Raji (cell line): ENCODE data around the gene ALG14.

Experiments
- POLR2A ChIP-seq: IDR thresholded peaks from 2 replicates; pipeline ENCODE4 v1.6.1; 2011; ENCODE audit warnings: low read depth, low read length, control low read depth; ENCODE audit not compliant: insufficient read depth

ALG14 gene

DNA sequence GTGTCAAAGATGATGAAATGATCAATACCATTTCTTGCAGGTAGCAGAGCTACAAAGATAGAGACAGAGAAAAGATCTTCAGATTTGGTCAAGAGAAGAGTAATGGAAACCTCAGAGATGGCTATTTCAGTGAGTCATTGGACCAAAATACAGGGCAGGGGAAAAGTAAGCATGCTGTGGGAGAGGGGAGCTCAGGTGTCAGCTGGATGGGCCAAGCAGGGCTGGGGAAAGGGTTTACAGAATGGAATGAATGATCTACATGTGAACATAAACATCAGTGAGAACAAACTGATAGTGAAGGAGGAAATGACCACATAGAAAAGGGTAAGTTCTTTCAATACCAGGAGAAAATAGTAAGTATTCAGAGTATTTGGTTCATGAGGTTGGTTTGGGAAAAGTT is 84.4 kb downstream of the ALG14 start:
- TF ChIP-seq POLR2A: no peak

DNA sequence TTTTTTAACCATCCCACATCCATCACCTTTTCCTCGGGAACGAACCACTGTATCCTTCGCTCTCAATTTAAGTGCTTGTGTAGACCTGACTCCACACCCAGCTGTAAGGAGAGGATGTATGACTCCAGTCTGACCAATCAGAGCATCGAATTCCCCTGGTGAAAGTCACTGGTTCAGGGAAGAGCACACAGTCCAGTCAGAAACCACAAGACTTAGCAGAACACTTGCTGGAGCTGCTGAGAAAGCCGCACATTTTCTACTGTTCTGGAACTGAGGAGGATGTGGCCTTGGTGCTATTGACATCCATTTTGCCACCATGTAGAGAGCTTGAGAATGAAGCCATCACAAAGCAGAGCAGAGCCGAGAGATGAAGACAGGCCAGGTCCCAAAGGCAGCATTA is 86.0 kb downstream of the ALG14 start:
- no peak for TF ChIP-seq POLR2A

DNA sequence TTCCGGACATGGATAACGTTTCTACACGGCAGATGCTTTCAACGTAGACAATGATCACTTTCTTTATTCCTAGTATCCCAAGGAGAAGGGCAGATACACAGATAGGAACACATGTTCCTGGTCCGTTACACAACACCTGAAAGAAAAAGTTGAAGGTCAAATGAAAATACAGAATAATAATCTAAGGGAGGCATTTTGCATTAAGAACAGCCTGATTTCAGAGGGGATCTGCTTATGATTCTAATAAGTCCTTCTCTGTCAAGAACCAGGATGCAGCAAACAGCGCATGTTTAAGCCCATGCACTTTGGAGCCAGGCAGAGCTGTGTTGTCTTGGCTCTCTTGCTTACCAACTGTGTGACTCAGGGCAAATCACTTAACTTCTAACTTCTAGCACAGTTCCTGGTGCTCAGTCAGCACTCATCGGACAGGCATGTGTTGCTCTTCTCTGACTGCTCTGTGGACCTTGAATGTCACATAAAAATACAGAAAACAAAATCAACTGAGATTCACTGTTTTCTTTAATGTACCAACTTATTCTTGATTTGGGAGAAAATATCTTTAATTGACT is 89.5 kb downstream of the ALG14 start:
- TF ChIP-seq POLR2A: no peak

DNA sequence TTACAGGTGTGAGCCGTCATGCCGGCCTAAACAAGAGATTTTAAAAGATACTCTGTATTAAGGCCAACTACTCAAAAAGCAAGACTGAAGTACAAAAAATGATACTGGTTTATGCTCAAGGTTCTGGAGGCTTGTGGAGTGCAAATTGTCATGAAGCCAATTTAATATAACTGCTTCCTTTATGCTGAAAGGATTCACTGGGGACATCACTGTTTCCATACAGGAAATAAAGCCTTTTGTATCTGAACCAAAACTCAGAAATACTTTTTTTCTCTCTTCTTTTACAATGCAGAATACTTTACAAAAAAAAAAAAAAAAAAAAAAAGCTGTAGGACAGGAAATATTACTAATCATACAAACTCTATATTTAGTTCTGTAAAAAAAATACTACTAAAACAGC is 90.4 kb downstream of the ALG14 start:
- no peak for TF ChIP-seq POLR2A

DNA sequence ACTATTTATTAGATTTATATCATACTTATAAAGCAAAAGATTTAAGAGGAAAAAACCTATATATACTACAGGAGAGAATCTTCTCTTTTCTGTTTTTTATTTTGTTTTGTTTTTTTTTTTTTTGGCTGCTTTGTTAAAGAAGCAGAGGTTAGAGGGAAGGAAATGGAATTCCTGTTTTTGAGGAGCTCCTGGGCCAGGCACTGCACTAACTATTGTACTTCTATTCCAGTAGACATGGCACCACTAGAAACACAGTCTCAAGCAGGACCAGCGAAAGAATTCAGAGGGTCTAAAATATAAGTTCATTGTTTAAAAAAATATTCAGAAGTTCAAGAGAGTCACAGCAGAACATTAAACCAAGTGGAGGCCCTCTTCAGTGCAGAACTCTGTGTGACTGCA is 91.2 kb downstream of the ALG14 start:
- TF ChIP-seq POLR2A: no peak

DNA sequence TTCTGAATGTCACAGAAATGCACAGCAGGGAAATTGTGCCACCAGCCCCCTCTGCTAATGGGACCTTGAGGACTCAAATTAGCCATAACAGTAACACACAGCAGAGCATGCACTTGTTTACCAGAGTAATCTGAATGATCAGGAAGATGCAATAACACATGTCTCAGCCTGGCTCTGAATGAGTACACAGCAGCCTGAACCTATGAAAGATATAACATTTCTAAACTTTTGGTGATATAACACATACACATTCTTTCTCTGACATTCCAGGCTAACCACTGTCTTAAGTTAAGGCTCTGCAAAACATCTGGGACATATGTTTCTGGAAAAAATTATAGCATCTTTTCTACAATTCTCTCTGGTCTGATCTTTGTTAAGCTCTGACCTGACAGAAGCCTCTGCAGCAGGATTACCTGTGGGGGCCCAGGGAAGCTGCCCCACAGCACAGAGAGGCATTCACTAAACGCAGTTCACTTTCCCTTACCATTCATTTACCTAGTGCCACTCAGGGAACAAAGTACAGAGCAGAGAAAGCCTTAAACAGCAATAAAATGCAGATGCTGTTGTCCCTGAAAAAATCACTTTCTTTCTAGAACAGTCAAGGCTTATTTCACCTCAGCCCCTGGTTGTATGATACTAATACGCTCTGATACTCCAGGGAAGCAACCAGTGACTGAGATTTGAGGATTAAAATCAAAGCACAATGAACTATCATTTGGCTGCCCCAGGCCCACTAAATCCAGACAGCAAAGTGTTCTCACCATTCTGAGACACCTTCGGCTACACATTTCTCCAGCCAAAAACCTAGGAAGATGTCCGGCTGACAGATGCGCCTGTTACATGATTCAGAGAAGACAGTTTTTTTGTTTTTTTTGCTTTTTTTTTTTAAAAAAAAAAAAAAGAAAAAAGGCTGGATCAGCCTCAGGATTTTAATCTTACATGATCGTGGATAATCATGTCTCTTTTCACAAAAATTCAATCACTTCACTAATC is 91.9 kb downstream of the ALG14 start:
- no peak for TF ChIP-seq POLR2A

DNA sequence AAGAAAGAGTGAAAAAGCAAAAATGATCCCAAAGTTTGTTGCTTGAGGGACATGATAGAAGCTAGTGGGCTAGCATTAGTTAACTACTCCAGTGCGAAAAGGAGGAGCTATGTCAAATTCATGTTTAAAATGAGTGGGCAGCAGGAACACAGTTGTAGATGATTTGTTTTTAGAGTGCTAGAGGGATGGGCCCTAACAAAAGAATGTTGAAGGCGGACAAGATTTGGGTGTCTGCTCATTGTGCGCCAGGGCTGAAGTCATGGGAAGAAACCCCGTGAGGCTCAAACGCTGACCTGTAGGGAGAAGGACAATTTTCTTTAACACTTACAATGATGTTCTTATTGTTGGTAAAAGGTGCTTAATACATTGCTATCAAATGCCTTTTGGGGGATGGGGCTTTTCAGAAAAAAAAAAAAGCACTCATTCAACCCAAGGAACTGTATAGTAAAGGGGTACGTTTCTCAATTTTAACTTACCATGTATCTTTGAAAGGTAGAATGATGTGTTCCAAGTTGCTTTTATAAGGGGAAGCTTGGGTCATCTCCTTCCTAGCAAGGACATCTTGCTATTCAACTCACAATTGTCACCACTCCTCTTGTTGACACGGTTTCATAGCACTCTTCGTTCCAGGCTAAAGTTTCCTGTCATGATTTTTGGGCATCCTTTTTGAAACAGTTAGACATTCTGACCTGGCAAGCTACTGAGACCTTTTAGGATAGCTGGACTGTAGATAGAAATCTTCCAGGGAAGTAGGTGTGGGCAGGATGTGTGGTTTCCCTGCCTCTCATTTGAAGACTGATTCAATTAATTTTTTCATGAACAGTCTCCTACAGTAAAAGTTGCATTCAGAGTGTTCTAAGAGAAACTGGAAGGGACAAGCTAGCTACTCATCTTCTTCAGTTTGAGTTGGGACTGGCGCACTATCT is 92.8 kb downstream of the ALG14 start:
- no peak for TF ChIP-seq POLR2A

DNA sequence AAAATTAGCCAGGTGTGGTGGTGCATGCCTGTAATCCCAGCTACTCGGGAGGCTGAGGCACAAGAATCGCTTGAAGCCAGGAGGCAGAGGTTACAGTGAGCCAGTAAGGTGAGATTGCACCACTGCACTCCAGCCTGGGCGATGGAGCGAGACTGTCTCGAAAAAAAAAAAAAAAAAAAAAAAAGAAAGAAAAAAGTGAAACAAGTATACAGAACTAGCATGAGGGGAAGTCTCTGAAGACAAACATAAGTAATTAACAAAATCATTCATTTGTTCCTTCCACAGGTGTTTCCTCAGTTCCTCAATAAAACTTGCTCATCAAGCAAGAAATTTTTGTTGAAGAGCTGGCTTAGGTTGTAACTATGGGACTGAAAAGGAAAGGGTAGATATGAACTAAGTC is 93.6 kb downstream of the ALG14 start:
- no peak for TF ChIP-seq POLR2A

DNA sequence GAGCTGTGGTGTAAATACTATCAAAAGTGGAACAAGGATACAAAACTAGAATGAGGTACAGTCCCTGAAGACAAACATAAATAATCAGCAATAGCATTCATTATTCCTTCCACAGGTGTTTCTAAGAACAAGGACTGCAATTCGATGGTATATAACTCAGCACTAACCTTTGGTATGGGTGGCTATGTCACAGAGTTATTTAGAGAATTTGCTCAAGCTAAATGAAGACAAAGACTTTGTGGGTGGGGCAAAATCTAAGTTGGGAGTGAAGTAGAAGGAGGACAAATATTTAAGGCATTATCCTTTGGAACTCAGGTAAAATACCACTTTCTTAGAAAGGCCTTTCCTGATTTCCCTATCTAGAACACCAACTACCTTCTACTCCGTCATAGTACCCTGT is 94.3 kb downstream of the ALG14 start:
- no peak for TF ChIP-seq POLR2A

DNA sequence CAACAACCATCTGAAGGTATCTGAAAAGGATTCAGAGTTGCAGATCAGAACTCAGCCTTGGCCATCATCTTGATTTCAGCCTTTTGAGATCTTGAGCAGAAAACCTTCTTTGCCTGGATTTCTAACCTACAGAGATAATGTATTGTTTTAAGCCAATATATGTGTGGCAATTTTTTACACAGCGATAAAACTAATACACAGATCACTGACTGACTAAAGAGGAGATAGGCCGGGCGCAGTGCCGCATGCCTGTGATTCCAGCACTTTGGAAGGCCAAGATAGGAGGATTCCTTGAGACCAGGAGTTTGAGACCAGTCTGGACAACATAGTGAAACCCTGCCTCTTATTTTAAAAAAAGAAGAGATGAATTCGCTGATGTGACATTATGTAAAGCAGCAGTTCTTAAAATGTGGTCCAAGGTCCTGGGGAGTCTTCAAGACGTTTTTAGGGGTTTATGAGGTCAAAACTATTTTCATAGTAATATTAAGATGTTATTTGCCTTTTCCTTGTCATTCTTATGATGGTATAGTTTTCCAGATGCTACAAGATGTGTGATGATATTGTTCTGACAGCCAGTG is 95.7 kb downstream of the ALG14 start:
- TF ChIP-seq POLR2A: no peak

DNA sequence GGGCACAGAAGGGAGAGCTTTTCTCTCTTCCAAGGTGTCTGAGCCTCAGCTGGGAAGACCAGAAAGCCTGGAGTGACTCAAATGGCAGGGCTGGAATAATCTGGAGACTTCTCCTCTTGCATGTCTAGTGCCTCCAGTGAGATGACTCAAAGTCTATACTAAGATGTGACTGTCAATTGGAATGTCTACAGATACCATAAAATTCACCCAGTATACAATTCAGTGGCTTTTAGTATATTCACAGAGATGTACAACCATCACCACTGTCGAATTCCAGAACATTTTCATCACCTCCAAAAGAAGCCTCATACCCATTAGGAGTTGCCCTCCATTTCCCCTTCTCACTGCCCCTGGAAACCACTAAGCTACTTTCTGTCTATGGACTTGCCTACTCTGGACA is 97.9 kb downstream of the ALG14 start:
- TF ChIP-seq POLR2A: no peak

DNA sequence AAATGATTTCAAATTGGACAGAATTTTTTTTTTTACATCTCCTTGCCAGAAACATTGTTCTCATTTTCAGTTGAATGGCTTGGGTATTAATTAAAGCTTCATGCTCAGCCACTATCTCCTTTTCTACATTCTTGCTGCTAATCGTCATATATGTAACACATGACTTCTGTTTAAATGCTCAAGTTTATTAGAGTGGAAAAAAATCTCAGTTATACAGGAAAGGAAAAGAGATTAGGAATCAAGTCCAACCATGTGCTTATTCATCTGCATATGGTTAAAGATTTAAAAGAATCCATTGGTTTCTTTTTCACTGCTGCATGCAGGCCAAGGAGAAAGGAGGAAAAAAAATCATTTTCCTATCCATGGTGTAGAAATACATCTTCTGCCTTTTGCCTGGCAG is 98.5 kb downstream of the ALG14 start:
- TF ChIP-seq POLR2A: no peak

DNA sequence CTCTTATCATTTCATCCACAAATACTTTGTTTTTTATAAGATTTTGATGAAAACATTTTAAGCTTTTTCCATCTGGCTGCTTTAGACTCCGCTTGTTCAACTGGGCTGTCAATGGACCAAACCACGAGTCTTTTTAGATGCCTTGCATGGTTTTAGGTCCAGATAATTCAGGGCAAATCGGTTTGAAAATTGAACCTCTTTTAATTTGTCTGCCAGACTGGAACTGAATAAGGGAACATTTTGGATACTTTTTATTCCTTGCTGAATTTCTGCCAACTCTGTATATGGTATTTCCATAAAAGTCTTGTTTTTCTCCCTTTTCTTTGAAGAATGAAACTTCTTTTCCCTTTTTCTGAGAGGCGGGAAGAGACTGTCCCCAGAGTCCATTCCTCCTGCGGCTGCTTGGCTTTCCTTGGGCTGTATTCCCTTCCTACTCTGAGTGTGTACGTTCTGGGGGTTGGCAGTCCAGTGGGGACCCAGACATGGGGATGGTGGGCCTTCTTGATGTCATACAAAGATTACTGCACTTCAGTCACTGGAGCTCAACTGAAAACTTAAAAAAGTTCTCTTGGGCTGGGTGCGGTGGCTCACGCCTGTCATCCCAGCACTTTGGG is 99.3 kb downstream of the ALG14 start:
- no peak for TF ChIP-seq POLR2A

DNA sequence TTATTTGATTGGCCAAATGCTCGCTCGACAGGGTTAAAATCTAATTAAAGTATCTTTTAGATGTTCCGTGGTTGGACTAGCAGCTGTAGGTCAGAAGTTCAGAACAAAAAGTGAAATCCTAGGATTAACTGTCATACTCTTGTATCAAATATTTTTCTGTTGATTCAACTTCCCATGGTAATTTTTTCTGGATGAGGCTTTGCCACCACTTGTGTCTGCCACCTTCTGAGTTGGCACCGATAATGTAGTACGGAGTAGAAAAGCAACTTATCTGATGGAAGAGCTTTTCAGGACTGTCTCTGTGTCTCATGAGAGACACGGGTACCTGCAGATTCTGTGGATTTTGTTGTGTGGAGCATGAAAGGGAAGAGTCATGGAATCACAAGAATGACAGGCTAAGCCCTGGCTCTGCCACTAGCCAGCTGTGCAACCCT is 101.2 kb downstream of the ALG14 start:
- no peak for TF ChIP-seq POLR2A

DNA sequence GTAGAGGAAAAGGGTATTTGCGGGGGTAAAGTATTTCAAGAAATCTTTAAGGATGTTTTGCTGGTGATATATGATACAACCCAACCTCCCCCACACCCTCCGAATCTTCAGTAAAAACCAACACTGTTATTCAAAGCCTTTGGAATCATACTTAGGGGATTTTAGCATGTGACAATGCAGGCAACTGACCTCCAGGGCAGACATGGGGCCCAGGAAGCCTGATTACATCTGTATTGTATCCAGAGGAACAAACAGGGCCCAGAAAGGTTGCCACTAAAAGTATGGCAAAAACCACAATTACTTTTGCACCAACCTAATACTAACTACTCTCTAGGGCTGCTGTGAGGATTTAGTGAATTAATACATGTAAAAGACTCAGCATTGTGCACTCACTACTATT is 102.0 kb downstream of the ALG14 start:
- no peak for TF ChIP-seq POLR2A
